ENCODE data around the gene PCDHGA7.
"Not testable (repeated sequence)": the region's sequence is repeated elsewhere in the genome, so short reads cannot be mapped to it uniquely, and the experiment has no call there.

The PCDHGA7 gene

DNA sequence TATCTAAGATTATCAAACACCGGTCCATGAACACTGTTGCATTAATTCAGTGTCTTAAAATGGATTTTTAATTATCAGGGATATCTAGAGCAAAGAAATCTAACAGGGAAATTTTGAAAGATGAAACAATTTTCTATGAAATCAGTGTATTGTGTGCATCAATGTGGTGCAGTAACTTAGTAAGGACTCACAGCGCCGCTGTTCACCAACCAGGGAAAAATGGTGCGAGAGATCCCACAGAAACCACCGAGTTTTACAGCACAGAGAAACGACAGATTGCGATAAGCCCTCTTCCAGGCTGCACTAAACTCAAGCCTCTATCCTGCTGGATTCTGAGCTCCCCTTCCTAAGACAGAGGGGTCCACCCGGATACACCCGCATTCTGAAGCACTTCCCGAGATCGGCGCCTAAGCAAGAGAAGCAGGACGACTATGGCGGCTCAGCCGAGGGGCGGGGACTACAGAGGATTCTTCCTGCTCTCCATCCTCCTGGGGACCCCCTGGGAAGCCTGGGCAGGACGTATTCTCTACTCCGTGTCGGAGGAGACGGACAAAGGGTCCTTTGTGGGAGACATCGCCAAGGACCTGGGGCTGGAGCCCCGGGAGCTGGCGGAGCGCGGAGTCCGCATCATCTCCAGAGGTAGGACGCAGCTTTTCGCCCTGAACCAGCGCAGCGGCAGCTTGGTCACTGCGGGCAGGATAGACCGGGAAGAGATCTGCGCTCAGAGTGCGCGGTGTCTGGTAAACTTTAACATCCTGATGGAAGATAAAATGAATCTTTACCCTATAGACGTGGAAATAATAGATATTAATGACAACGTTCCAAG is at the start of gene PCDHGA7:
Gene PCDHGA7 (plus strand): TSS at position 274 of the 826 bp plus-strand sequence. CDS start 158 bp downstream, at position 432.
- no peak for DNase-seq (ENCODE audit: low read depth in 3 of 3)

DNA sequence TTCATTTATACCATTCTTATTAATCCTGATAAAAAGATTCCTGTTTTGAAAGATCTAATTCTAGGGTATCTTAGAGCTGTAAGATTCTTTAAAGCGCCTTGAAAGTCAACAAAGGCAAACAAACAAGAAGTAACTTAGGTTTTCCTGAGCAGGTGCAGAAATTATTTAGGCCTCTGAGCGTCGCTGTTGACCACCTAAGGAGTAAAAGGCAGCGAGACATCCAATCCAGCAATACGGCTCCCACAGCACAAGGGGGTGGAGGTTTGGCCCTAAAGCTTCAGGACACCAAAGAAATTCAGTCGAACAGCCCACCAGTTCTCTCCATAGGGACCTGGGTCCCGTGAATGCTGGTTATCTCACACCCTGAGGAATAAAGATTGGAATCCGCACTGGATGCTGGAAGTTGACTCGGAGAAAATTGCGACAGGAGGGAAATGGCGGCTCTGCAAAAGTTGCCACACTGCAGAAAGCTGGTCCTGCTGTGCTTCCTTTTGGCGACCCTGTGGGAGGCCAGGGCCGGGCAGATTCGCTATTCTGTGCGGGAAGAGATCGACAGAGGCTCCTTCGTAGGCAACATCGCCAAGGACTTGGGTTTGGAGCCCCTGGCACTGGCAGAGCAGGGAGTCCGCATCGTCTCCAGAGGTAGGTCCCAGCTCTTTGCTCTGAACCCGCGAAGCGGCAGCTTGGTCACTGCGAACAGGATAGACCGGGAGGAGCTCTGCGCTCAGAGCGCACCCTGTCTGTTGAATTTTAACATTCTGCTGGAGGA is 43.8 kb upstream of the PCDHGA7 start, which contains the start of gene PCDHGA2:
Gene PCDHGA2 (plus strand): TSS at position 223 of the 769 bp plus-strand sequence.
- DNase-seq (ENCODE audit: low read depth in 3 of 3) = no peak

DNA sequence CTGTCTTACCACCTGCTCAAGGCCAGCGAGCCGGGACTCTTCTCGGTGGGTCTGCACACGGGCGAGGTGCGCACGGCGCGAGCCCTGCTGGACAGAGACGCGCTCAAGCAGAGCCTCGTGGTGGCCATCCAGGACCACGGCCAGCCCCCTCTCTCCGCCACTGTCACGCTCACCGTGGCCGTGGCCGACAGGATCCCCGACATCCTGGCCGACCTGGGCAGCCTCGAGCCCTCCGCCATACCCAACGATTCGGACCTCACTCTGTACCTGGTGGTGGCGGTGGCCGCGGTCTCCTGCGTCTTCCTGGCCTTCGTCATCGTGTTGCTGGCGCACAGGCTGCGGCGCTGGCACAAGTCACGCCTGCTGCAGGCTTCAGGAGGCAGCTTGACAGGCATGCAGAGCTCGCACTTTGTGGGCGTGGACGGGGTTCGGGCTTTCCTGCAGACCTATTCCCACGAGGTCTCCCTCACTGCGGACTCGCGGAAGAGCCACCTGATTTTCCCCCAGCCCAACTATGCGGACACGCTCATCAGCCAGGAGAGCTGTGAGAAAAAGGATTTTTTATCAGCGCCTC is 41.7 kb upstream of the PCDHGA7 start:
- not testable (repeated sequence) for DNase-seq (ENCODE audit: low read depth in 3 of 3)

DNA sequence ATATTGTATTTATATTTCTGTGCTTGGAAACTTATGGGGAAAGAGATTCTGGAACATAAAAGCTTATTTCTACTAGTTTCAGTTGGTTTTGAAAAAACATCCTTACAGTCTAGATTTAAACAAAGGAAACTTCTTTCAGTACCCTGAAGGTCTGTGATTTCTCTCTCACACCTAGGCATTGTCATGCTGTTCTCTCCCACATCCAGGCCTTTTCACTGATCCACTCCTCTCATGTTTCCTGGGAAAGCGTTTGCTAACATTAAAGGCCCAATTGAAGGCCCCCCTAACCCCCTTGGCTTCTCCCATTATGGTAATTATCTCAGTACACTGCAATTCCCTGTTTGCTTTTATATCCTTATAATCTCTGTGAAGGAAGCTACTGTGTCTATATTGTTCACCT is 39.8 kb upstream of the PCDHGA7 start:
- DNase-seq (ENCODE audit: low read depth in 3 of 3) = no peak

DNA sequence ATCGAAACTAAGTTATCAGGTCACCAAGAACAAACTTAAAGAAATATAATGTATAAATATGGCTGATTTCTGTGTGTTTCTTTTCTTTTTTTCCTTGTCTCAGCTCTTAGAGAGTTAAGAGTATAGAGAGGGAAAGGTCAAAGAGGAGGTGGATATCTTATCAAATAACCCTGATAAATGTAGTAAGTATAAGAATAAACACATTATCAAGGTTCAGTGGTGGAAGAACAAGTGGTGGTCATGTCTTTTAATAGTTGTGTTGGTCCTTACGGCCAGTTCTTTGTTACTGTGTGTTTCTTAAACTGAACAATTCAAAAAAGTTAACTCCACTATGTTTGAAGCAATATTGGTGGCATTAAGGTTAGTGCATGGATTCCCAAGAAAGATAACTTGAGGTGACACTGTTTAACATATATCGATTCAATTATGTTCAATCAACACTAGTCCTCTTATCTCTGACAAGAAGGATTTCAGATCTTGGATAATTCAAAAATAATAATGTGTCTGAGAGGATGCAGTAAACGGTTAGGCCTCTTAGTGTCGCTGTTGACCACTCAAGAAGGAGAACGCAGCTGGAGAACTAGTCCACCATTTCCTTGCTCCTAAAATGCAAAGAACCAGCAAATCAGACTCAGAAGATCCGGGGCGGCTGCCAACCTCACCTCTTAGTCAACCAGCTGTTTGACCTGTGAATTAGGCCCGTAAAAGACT is 39.1 kb upstream of the PCDHGA7 start, which contains the start of gene PCDHGA3:
Gene PCDHGA3 (plus strand): TSS at position 588 of the 711 bp plus-strand sequence. CDS start 205 bp downstream, outside the sequence.
- DNase-seq (ENCODE audit: low read depth in 3 of 3) = no peak

DNA sequence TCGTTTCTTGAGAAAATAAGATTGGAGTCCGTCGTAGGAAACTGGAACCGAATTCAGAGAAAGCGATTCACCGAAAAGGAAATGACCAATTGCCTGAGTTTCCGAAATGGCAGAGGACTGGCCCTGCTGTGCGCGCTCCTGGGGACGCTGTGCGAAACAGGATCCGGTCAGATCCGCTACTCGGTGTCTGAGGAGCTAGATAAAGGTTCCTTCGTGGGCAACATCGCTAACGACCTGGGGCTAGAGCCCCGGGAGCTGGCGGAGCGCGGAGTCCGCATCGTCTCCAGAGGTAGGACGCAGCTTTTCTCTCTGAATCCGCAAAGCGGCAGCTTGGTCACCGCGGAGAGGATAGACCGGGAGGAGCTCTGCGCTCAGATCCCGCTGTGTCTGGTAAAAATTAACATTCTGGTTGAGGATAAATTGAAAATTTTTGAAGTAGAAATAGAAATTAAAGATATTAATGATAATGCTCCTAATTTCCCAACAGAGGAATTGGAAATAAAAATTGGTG is 38.5 kb upstream of the PCDHGA7 start:
- DNase-seq (ENCODE audit: low read depth in 3 of 3) = no peak

DNA sequence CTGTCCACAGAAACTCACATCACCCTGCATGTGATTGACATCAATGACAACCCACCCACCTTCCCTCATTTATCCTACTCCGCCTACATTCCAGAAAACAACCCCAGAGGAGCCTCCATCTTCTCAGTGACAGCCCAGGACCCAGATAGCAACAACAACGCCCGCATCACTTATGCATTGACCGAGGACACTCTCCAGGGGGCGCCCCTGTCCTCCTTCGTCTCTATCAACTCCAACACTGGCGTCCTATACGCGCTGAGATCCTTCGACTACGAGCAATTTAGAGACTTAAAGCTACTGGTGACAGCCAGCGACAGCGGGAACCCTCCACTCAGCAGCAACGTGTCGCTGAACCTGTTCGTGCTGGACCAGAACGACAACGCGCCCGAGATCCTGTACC is 37.2 kb upstream of the PCDHGA7 start:
- DNase-seq (ENCODE audit: low read depth in 3 of 3) = no peak

DNA sequence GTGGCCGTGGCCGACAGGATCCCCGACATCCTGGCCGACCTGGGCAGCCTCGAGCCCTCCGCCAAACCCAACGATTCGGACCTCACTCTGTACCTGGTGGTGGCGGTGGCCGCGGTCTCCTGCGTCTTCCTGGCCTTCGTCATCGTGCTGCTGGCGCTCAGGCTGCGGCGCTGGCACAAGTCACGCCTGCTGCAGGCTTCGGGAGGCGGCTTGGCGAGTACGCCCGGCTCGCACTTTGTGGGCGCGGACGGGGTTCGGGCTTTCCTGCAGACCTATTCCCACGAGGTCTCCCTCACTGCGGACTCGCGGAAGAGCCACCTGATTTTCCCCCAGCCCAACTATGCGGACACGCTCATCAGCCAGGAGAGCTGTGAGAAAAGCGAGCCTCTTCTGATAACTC is 36.5 kb upstream of the PCDHGA7 start:
- DNase-seq (ENCODE audit: low read depth in 3 of 3) = not testable (repeated sequence)

DNA sequence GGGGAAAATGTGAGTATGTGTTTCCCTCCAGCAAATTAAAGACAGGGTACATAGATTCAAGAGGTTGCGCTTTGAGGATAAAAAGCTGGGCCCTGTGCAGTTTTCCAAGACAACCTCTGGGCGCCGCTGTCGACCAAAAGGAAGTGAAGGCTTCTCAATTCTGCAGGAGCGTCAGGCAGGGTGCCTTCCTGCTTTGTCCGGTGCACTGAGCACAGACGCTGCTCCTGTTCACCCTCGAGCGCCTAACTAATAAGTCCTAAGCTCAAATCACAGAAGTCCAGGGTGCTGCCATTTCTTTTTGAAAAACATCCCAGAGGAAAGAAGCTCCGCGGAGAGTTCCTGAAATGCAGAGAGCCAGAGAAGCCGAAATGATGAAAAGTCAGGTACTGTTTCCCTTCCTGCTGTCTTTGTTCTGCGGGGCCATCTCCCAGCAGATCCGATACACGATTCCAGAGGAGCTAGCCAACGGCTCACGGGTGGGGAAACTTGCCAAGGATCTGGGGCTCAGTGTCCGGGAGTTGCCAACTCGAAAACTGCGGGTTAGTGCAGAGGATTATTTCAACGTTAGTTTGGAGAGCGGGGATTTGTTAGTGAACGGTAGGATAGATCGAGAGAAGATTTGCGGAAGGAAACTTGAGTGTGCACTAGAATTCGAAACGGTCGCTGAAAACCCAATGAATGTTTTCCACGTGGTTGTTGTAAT is 32.5 kb upstream of the PCDHGA7 start, which contains the start of gene PCDHGB1:
Gene PCDHGB1 (plus strand): TSS at position 183 of the 703 bp plus-strand sequence. CDS start 162 bp downstream, at position 345.
- DNase-seq (ENCODE audit: low read depth in 3 of 3) = no peak

DNA sequence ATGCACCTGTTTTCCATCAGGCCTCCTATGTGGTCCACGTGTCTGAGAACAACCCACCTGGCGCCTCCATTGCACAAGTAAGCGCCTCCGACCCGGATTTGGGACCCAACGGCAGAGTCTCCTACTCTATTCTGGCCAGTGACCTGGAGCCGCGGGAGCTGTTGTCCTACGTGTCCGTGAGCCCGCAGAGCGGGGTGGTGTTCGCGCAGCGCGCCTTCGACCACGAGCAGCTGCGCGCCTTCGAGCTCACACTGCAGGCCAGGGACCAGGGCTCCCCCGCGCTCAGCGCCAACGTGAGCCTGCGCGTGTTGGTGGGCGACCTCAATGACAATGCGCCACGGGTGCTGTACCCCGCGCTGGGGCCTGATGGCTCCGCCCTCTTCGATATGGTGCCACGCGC is 31.0 kb upstream of the PCDHGA7 start:
- no peak for DNase-seq (ENCODE audit: low read depth in 3 of 3)

DNA sequence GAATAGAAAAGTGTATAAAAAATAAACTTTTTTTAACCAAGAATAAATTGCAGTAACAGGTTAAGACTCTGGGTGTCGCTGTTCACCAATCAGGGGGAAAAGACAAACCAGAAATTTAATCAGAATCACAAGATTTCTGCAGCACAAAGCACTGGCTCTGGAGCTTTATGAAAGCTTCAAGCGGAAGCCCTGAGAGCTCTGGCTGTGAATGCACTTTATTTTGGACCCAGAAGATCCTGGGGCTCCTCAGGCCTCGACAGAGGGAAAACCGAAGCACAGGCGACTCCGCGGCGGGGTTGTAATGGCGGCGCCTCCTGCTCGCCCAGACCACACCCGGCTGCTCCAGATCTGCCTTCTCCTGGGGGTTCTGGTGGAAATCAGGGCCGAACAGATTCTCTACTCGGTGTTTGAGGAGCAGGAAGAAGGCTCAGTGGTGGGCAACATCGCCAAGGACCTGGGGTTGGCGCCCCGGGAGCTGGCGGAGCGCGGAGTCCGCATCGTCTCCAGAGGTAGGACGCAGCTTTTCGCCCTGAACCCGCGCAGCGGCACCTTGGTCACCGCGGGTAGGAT is 27.6 kb upstream of the PCDHGA7 start, which contains the start of gene PCDHGA4:
Gene PCDHGA4 (plus strand): TSS at position 122 of the 570 bp plus-strand sequence. CDS start 87 bp downstream, at position 209.
- no peak for DNase-seq (ENCODE audit: low read depth in 3 of 3)

DNA sequence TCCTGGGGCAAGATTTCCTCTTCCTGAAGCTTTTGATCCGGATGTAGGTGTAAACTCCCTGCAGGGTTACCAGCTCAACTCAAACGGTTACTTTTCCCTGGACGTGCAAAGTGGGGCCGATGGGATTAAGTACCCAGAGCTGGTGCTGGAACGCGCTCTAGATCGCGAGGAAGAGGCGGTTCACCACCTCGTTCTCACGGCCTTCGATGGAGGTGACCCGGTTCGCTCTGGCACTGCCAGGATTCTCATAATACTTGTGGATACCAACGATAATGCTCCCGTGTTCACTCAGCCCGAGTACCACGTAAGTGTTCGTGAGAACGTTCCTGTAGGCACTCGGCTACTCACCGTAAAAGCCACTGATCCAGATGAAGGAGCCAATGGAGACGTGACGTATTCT is 26.9 kb upstream of the PCDHGA7 start:
- no peak for DNase-seq (ENCODE audit: low read depth in 3 of 3)

DNA sequence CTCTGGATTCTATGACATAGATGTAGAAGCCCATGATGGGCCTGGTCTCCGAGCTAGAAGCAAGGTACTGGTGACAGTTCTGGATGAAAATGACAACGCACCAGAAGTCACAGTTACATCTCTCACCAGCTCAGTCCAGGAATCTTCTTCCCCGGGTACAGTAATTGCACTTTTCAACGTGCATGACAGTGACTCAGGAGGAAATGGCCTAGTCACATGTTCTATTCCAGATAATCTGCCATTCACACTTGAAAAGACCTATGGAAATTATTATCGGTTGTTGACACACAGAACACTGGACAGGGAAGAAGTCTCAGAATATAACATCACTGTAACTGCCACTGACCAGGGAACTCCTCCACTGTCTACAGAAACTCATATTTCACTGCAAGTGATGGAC is 26.4 kb upstream of the PCDHGA7 start:
- no peak for DNase-seq (ENCODE audit: low read depth in 3 of 3)

DNA sequence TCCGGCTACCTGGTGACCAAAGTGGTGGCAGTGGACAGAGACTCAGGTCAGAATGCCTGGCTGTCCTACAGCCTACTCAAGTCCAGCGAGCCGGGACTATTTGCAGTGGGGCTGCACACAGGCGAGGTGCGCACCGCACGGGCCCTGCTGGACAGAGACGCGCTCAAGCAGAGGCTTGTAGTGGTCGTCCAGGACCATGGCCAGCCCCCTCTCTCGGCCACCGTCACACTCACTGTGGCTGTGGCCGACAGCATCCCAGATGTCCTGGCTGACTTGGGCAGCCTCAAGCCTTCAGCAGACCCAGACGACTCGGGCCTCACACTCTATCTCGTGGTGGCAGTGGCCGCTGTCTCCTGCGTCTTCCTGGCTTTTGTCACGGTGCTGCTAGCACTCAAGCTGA is 25.6 kb upstream of the PCDHGA7 start:
- no peak for DNase-seq (ENCODE audit: low read depth in 3 of 3)

DNA sequence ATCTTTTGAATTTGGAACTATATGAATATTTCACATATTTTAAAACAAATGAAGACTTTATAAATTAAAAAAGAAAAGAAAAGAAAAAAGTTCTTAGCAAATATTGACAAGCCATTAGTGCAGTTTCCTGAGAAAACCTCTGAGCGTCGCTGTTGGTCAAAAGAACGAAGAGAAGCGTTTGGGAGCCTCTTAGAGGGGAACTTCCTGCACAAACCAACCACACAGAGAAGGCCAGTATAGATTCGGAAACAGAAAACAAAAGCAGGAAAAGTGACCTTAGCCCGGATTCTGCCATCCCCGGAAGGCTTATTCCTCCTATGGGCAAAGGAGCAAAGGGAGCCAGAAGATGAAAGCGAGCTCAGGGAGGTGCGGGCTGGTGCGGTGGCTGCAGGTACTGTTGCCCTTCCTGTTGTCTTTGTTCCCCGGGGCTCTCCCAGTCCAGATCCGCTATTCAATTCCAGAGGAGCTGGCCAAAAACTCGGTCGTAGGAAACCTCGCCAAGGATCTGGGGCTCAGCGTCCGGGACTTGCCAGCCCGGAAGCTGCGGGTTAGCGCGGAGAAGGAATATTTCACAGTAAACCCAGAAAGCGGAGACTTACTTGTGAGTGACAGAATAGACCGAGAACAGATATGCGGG is 22.6 kb upstream of the PCDHGA7 start, which contains the start of gene PCDHGB2:
Gene PCDHGB2 (plus strand): TSS at position 205 of the 637 bp plus-strand sequence. CDS start 142 bp downstream, at position 347.
- DNase-seq (ENCODE audit: low read depth in 3 of 3) = no peak

DNA sequence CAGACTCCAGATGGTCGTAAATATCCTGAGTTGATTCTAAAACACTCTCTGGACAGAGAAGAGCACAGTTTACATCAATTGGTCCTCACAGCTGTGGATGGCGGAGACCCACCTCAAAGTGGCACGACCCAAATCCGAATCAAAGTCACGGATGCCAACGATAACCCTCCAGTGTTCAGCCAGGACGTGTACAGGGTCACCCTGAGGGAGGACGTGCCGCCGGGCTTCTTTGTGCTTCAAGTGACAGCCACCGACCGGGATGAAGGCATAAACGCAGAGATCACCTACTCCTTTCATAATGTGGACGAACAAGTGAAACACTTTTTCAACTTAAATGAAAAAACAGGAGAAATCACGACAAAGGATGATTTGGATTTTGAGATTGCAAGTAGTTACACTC is 21.9 kb upstream of the PCDHGA7 start:
- no peak for DNase-seq (ENCODE audit: low read depth in 3 of 3)

DNA sequence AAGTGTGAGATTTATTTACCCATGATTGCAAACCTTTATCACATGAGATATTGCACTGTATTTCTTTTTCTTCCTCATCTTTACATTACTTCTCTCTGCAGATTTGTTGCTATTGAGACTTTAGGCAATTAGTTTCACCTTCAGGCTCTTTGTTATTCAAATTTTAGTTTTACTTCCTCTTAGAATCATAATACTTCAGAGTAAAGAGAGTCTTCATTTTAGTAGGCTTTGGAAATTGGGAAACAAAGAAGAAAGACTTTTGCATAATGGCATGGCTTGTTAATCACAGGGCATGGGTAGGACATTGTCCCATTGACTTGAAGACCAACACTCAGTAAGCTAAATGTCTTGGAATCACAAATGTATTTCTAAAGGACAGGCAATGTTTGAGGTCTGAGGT is 19.8 kb upstream of the PCDHGA7 start:
- DNase-seq (ENCODE audit: low read depth in 3 of 3) = no peak

DNA sequence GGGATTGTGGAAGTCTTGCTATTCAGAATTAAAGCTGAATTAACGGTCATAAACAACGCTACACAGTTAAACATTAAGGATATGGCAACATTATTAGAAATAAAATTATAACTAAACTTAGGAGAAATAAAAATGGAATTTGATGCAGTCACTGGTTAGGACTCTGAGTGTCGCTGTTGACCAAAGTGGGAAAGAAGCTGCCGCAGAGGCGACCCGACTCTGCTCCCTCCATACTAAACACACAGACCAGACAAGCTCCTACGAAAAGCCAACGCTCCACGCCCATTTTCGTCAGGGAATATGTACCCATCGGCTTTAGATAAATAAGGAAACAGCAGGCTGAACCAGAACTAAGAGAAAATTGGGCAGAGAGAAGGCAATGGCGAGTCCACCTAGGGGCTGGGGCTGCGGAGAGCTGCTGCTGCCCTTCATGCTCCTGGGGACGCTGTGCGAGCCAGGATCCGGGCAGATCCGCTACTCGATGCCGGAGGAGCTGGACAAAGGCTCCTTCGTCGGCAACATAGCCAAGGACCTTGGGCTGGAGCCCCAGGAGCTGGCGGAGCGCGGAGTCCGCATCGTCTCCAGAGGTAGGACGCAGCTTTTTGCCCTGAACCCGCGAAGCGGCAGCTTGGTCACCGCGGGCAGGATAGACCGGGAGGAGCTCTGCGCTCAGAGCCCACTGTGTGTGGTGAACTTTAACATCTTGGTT is 18.4 kb upstream of the PCDHGA7 start, which contains the start of gene PCDHGA5:
Gene PCDHGA5 (plus strand): TSS at position 211 of the 709 bp plus-strand sequence. CDS start 169 bp downstream, at position 380.
- DNase-seq (ENCODE audit: low read depth in 3 of 3) = no peak
